ENCODE data around the gene TAC3. TPM values are rescaled to one million over a fixed set of nuclear protein-coding genes. Genes with fewer than 3 reads are reported as not detected.
"Not testable (repeated sequence)": the region's sequence is repeated elsewhere in the genome, so short reads cannot be mapped to it uniquely, and the experiment has no call there.

The TAC3 gene
- total and polyA plus RNA-seq, 2 of the 4 experiments (the other 2 are of a cell fraction): 0.94 TPM; not detected in 1

- H3K14ac ChIP-seq (replicated peaks; ENCODE audit: low read depth, low read length); H3K9me1 ChIP-seq (ENCODE audit: insufficient read depth, low read length); H2BK120ac ChIP-seq (ENCODE audit: low read depth, low read length); H3K79me1 ChIP-seq (ENCODE audit: low read depth in 1 of 2, low read length in 2 of 2); H3K9ac ChIP-seq (ENCODE audit: low read depth, low read length); H3K27ac ChIP-seq (ENCODE audit: insufficient read depth, low read length); H3K4me2 ChIP-seq (ENCODE audit: low read depth, low read length); intact Hi-C loops (cut with micrococcal nuclease); H3K23ac ChIP-seq (ENCODE audit: low read depth, low read length); H3K27me3 ChIP-seq (ENCODE audit: control insufficient read depth, insufficient read depth, low read length); H3K4me1 ChIP-seq (ENCODE audit: control insufficient read depth, insufficient read depth, low read length); H2AFZ ChIP-seq (replicated peaks; ENCODE audit: low read length, poor library complexity); H2BK5ac ChIP-seq (ENCODE audit: low read depth, low read length, poor library complexity, severe bottlenecking); dilution Hi-C loops (cut with HindIII; ENCODE audit: low sequenced_read_pairs, unreplicated experiment); H3K56ac ChIP-seq (ENCODE audit: extremely low read depth, insufficient read depth, low read length); H2AK5ac ChIP-seq (ENCODE audit: low read depth, low read length); H3K4ac ChIP-seq (ENCODE audit: low read depth, low read length); H4K5ac ChIP-seq (ENCODE audit: low read depth, low read length); H2BK20ac ChIP-seq (ENCODE audit: low read depth, low read length); H3K4me3 ChIP-seq (ENCODE audit: insufficient read depth, low read depth, low read length); BruUV-seq (replicated peaks); DNase-seq; H2BK15ac ChIP-seq (ENCODE audit: low read depth, low read length); POLR2A ChIA-PET (ENCODE audit: unreplicated experiment); CTCF ChIA-PET; H4K91ac ChIP-seq (ENCODE audit: insufficient read depth, low read depth, low read length); H3K9me3 ChIP-seq (ENCODE audit: control insufficient read depth, insufficient read depth, low read length); ATAC-seq (ENCODE audit: low read depth); H3K18ac ChIP-seq (ENCODE audit: low read depth, low read length); H2AK9ac ChIP-seq (replicated peaks; ENCODE audit: low read depth, low read length, poor library complexity); H4K20me1 ChIP-seq (ENCODE audit: insufficient read depth, low read length); H4K8ac ChIP-seq (ENCODE audit: low read depth in 2 of 2, low read length in 2 of 2); H3K36me3 ChIP-seq (ENCODE audit: control insufficient read depth, insufficient read depth, low read length): not testable (repeated sequence)
- in situ Hi-C loops (cut with MboI; ENCODE audit: low sequenced_read_pairs): loop anchor here (5.0 kb wide), 1 partner anchor 36 kb away; the partner anchor contains the start of gene TAC3
- no CpG with 5 or more reads among the region's 4 CpGs for WGBS, 2 experiments (ENCODE audit: extremely low coverage in 2 of 2, insufficient read length in 1 of 2)
Measured at GRCh38 chr12:57053146-57053545, 36.8 kb upstream of the TAC3 start.
